ENCODE measurements around the gene ANKRD13C.

DNA sequence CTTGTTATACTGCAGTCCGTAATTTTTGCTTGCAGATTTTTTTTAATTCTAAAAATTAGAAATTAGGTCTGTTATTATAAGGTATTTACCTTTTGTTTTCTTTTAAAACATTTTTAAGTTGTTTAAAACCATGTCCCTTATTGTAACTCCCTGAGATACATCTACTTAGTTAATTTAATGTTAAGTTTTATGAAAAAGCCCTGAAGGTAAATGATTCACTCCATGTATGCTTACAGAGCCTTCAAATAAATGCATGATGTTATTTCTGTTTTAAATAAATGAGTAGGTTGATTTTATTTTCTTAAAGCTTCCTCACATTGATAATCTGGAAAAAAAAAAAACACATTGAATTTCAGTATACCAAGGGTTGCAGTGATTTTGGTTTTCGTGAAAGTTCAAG is 125.9 kb downstream of the ANKRD13C start:
- TF ChIP-seq, protein P1, sequence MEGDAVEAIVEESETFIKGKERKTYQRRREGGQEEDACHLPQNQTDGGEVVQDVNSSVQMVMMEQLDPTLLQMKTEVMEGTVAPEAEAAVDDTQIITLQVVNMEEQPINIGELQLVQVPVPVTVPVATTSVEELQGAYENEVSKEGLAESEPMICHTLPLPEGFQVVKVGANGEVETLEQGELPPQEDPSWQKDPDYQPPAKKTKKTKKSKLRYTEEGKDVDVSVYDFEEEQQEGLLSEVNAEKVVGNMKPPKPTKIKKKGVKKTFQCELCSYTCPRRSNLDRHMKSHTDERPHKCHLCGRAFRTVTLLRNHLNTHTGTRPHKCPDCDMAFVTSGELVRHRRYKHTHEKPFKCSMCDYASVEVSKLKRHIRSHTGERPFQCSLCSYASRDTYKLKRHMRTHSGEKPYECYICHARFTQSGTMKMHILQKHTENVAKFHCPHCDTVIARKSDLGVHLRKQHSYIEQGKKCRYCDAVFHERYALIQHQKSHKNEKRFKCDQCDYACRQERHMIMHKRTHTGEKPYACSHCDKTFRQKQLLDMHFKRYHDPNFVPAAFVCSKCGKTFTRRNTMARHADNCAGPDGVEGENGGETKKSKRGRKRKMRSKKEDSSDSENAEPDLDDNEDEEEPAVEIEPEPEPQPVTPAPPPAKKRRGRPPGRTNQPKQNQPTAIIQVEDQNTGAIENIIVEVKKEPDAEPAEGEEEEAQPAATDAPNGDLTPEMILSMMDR (IDR thresholded peaks at IDR 0.05; ENCODE audit: low read depth, low read length, missing input control): no peak
- TF ChIP-seq RAD21 (IDR thresholded peaks at IDR 0.05) (no peak), ZBTB33 (IDR thresholded peaks at IDR 0.05) (no peak)

Measured in liver (tissue), 3 donors.